K562 (cell line): ENCODE measurements around the gene MINDY4. TPM values are rescaled to one million over a fixed set of nuclear protein-coding genes. Genes with fewer than 3 reads are reported as not detected.

Experiments
- ATAC-seq: fragments of 200-7000 bp; cut with Tn5 transposase; 3 replicates; pipeline ENCODE4 v1.9.1; 2020; ENCODE audit warnings: moderate library complexity
- BruUV-seq: library from RNA; stranded (reverse); fragments of 400-500 nt; replicated peaks from 2 replicates; lab custom pipeline; 2021; lab: Mats Ljungman, UMichigan
- CTCF ChIA-PET: fragments of 300-600 bp; formaldehyde crosslinking; extraction: SDS; loops from one replicate; lab custom pipeline; 2021; ENCODE audit warnings: low intra/inter-chr PET ratio; lab: Yijun Ruan, JAX
- POLR2A ChIA-PET: fragments of 300-600, 350-650 bp; sonication (Branson Sonifier 250); formaldehyde crosslinking; extraction: SDS; loops from one replicate; lab custom pipeline; 2021; ENCODE audit warnings: antibody characterized with exemption, inconsistent platforms; lab: Yijun Ruan, JAX
- DNase-seq, 4 experiments: peaks; one replicate each; pipeline versions ENCODE4 v3.0.0 to v3.0.0-alpha.2; 2011 to 2018; ENCODE audit warnings: low spot score in 3 of 4, mixed read lengths in 3 of 4; ENCODE audit errors: extremely low read depth in 1 of 4
- FAIRE-seq: peaks from 2 replicates; lab custom pipeline; 2011; peaks lifted over from hg19 to GRCh38; lab: Jason Lieb, UNC
- H2AFZ ChIP-seq: 2 replicates; pipeline ENCODE4 v1.6.0; 2011; ENCODE audit warnings: low read depth, low read length, control low read depth, inconsistent platforms
- H3K27ac ChIP-seq: fragments of 200-600 bp; 3 replicates; pipeline ENCODE4 v1.8.0; 2011; ENCODE audit warnings: low read depth, mild to moderate bottlenecking, control low read depth, inconsistent platforms, low read length, moderate library complexity, mixed read lengths; ENCODE audit errors: extremely low read depth
- H3K27me3 ChIP-seq, 2 experiments: fragments of 300-600 bp in 1 of 2; 2 replicates in 1 of 2; 3 replicates in 1 of 2; pipeline versions ENCODE4 v1.6.0 to v1.8.0; 2011; ENCODE audit warnings: inconsistent platforms in 2 of 2, low read length in 2 of 2, mild to moderate bottlenecking in 1 of 2, mixed read lengths in 1 of 2, moderate library complexity in 1 of 2; ENCODE audit not compliant: control insufficient read depth in 2 of 2, insufficient read depth in 2 of 2
- H3K36me3 ChIP-seq: fragments of 300-600 bp; 3 replicates; pipeline ENCODE4 v1.8.0; 2011; ENCODE audit warnings: mild to moderate bottlenecking, low read length, inconsistent platforms; ENCODE audit not compliant: control insufficient read depth, insufficient read depth
- H3K4me1 ChIP-seq, 2 experiments: fragments of 200-600 bp in 1 of 2; replicated peaks in 1 of 2; 2 replicates in 1 of 2; 3 replicates in 1 of 2; pipeline versions ENCODE4 v1.5.1 to v1.8.0; 2011; ENCODE audit warnings: inconsistent platforms in 2 of 2, low read length in 2 of 2, mild to moderate bottlenecking in 1 of 2, mixed read lengths in 1 of 2, moderate library complexity in 1 of 2; ENCODE audit not compliant: control insufficient read depth in 2 of 2, insufficient read depth in 2 of 2
- H3K4me2 ChIP-seq: 2 replicates; pipeline ENCODE4 v1.6.1; 2011; ENCODE audit warnings: low read length, control low read depth, inconsistent platforms, mixed read lengths; ENCODE audit not compliant: insufficient read depth
- H3K4me3 ChIP-seq: fragments of 200-600 bp; sonication (generic), shearing (Covaris generic); 2 replicates; pipeline ENCODE4 v1.5.1; 2016; ENCODE audit warnings: control low read depth, inconsistent platforms
- H3K79me2 ChIP-seq: fragments of 200-600 bp; 3 replicates; pipeline ENCODE4 v1.8.0; 2011; ENCODE audit warnings: low read length, inconsistent platforms; ENCODE audit not compliant: control insufficient read depth, insufficient read depth
- H3K9ac ChIP-seq, 2 experiments: 2 replicates each; pipeline versions ENCODE4 v1.6.0 to v1.6.1; 2011; ENCODE audit warnings: low read depth in 2 of 2, low read length in 2 of 2, control low read depth in 1 of 2, inconsistent platforms in 1 of 2, mild to moderate bottlenecking in 1 of 2, mixed read lengths in 1 of 2; ENCODE audit not compliant: insufficient read depth in 1 of 2
- H3K9me1 ChIP-seq: one replicate; pipeline ENCODE4 v1.6.0; 2011; ENCODE audit warnings: inconsistent platforms, mild to moderate bottlenecking, low read length, moderate library complexity; ENCODE audit not compliant: control insufficient read depth, insufficient read depth
- H3K9me3 ChIP-seq: replicated peaks from 2 replicates; pipeline ENCODE4 v1.5.1; 2011; ENCODE audit warnings: low read depth, low read length, inconsistent platforms; ENCODE audit not compliant: control insufficient read depth, insufficient read depth
- H4K20me1 ChIP-seq: replicated peaks from 2 replicates; pipeline ENCODE4 v1.6.1; 2011; ENCODE audit warnings: low read length, inconsistent platforms, mixed read lengths; ENCODE audit not compliant: control insufficient read depth, insufficient read depth
- ARID3B ChIP-seq: fragments of 250-450 bp; sonication (Bioruptor Pico); IDR thresholded peaks from 2 replicates; pipeline ENCODE4 v1.4.0; 2020; ENCODE audit warnings: borderline replicate concordance
- CEBPG ChIP-seq, 3 experiments: fragments of 200-800 bp in 1 of 3; sonication (Bioruptor generic) in 1 of 3; sonication (generic) in 1 of 3; formaldehyde crosslinking in 1 of 3; IDR thresholded peaks in 2 of 3; conservative IDR thresholded peaks in 1 of 3; 2 replicates each; pipeline versions ENCODE4 v1.6.1 to v1.8.0; 2016 to 2022; ENCODE audit warnings: missing compliant biosample characterization in 2 of 3, missing genetic modification characterization in 2 of 3, mild to moderate bottlenecking in 1 of 3, missing genetic modification reagents in 1 of 3
- CREM ChIP-seq: IDR thresholded peaks from 2 replicates; pipeline ENCODE4 v1.6.1; 2014; ENCODE audit warnings: antibody characterized with exemption, low read depth
- POU5F1 ChIP-seq: fragments of 150-350 bp; IDR thresholded peaks from 2 replicates; pipeline ENCODE4 v1.6.1; 2014; ENCODE audit warnings: borderline replicate concordance, low read length, low read depth, mild to moderate bottlenecking; ENCODE audit not compliant: partially characterized antibody
- SMAD4 ChIP-seq: fragments of 250-450 bp; sonication (Bioruptor Pico); conservative IDR thresholded peaks from 2 replicates; pipeline ENCODE4 v1.8.0; 2021; ENCODE audit warnings: inconsistent platforms, mild to moderate bottlenecking, moderate library complexity
- THRB ChIP-seq: fragments of 450-650 bp; formaldehyde crosslinking; conservative IDR thresholded peaks from 2 replicates; pipeline ENCODE4 v1.4.0; 2022; ENCODE audit warnings: mild to moderate bottlenecking, missing genetic modification characterization
- ZKSCAN8 ChIP-seq: fragments of 200-800 bp; sonication (Bioruptor generic); IDR thresholded peaks from 2 replicates; pipeline ENCODE4 v1.6.1; 2016; ENCODE audit warnings: missing genetic modification characterization, missing compliant biosample characterization
- ZNF398 ChIP-seq: fragments of 250-450 bp; sonication (Bioruptor Pico); IDR thresholded peaks from 2 replicates; pipeline ENCODE4 v1.8.0; 2021; ENCODE audit warnings: moderate library complexity, mild to moderate bottlenecking, inconsistent platforms
- ZNF449 ChIP-seq: fragments of 250-450 bp; sonication (Bioruptor Pico); IDR thresholded peaks from 2 replicates; pipeline ENCODE4 v1.8.0; 2022; ENCODE audit warnings: moderate library complexity, mild to moderate bottlenecking, inconsistent platforms
- ZNF785 ChIP-seq: fragments of 250-450 bp; sonication (Bioruptor Pico); IDR thresholded peaks from 2 replicates; pipeline ENCODE4 v1.4.0; 2020; ENCODE audit warnings: mild to moderate bottlenecking
- WGBS: fragments of 100-300 bp; shearing (Covaris generic); methylation state at CpG from one replicate; pipeline ENCODE4 v1.1.6; 2016; ENCODE audit warnings: low coverage, mixed read lengths; ENCODE audit not compliant: insufficient coverage; ENCODE audit errors: missing lambda C conversion rate; 5-methylcytosine and 5-hydroxymethylcytosine counted together
- in situ Hi-C: fragments of 300-500 bp; cut with MboI; formaldehyde crosslinking; loops from 4 replicates; pipeline ENCODE4 v1.15.0; 2018; ENCODE audit warnings: inconsistent platforms, mixed read lengths
- intact Hi-C: fragments of 100-400 bp; cut with micrococcal nuclease; formaldehyde crosslinking; loops from 2 replicates; pipeline ENCODE4 v1.14.2; 2022
- polyA plus RNA-seq, 8 experiments: library from polyadenylated mRNA; depleted of rRNA in 4 of 8; stranded (reverse) in 5 of 8; unstranded in 3 of 8; fragments of >200 nt; fragmentation: Nextera tagmentation in 2 of 8; fragmentation: Illumina TruSeq in 1 of 8; extraction: Ambion mirVana in 2 of 8; extraction: Trizol in 1 of 8; gene quantifications; 2 replicates each; pipeline versions ENCODE4 v1.2.1 to v1.2.3, GENCODE V29; 2011 to 2014; ENCODE audit warnings: inconsistent platforms in 1 of 8, missing spikeins in 1 of 8
- total RNA-seq, 7 experiments: library from RNA; depleted of rRNA in 6 of 7; stranded (reverse); fragments of >200 nt in 6 of 7; fragmentation: Illumina TruSeq in 2 of 7; extraction: Trizol in 2 of 7; gene quantifications; 2 replicates each; pipeline versions ENCODE4 v1.2.1 to v1.2.3, GENCODE V29; 2011 to 2021; ENCODE audit warnings: low replicate concordance in 1 of 7

MINDY4 gene
- total and polyA plus RNA-seq, 9 of the 15 experiments (the other 6 are each of a cell fraction or from before 2014, with no cell fraction given), result 2.1 to 16.7 (median 11.0) TPM

GRCh38 chr7:30795161-30795948, 24.1 kb downstream of the MINDY4 start:
- WGBS, result 75% methylated on average over 2 of the region's 2 CpGs
- BruUV-seq, result no TSS peak
- DNase-seq (no peak), ATAC-seq (no peak), FAIRE-seq (no peak)
- POLR2A ChIA-PET, result interaction anchor here (0.6 to 1.5 kb wide), 5 partner anchors 8 to 178 kb away, joined by 3 to 6 read pairs (median 3); no protein-coding TSS in a partner anchor
- Histone ChIP-seq H3K9me1 (no peaks in the 10 kb centered on the region), H3K9me3 (no peaks in the 10 kb centered on the region), H4K20me1 (0 out of 2 replicates have a peak, but pooled peaks cover 2% of the 10 kb centered on the region), H3K36me3 (peaks cover 70% of the 10 kb centered on the region; the same call in 2 of the 3 replicates), H3K4me1 (0 out of 5 replicates have a peak, but pooled peaks cover 0 to 3% of the 10 kb centered on the region in 2 experiments), H3K4me3 (no peak overlapping the region), H3K27ac (no peak overlapping the region), H3K4me2 (no peak overlapping the region), H2AFZ (no peak overlapping the region), H3K9ac (no peak overlapping the region), H3K27me3 (no peaks in the 10 kb centered on the region), H3K79me2 (no peaks in the 10 kb centered on the region)
- in situ Hi-C loops, result no loop called here
- intact Hi-C loops, result no loop called here
- no peak for TF ChIP-seq CEBPG (CRISPR knock-in tag; IDR thresholded peaks at IDR 0.05)
- TF ChIP-seq CEBPG (tag; conservative IDR thresholded peaks at IDR 0.05 in 1 of 2, IDR thresholded peaks at IDR 0.05 in 1 of 2), result no peak
- no peak for TF ChIP-seq ZNF398 (CRISPR knock-in tag)
- no peak for TF ChIP-seq ZNF785 (CRISPR knock-in tag)
- TF ChIP-seq SMAD4 (CRISPR knock-in tag), result no peak
- no peak for TF ChIP-seq ZKSCAN8 (CRISPR knock-in tag)
- no peak for TF ChIP-seq ZNF449
- no peak for TF ChIP-seq POU5F1
- no peak for TF ChIP-seq ARID3B
- TF ChIP-seq CREM, result no peak
- no peak for TF ChIP-seq THRB (CRISPR knock-in tag)
- CTCF ChIA-PET, result no interaction called here
